ENCODE results near the gene PRDM12.
A peak's percentile ranks its signal among the peaks of the same experiment; 100 is the strongest.
"Not testable (repeated sequence)": the region's sequence is repeated elsewhere in the genome, so short reads cannot be mapped to it uniquely, and the experiment has no call there.

PRDM12 gene

GRCh38 chr9:130665431-130666392 lies 1.3 kb downstream of the PRDM12 start:
- DNase-seq (ENCODE audit: low spot score) = no peak

GRCh38 chr9:130666393-130667119 lies 2.2 kb downstream of the PRDM12 start:
- DNase-seq (ENCODE audit: low spot score) = no peak

- DNase-seq (ENCODE audit: low spot score) = peak; percentile 46
These were observed 2.7 kb downstream of the PRDM12 start for GRCh38 chr9:130667120-130667435.

- DNase-seq (ENCODE audit: low spot score) = no peak
These were observed 3.8 kb downstream of the PRDM12 start for GRCh38 chr9:130668196-130668595.

GRCh38 chr9:130668659-130669058 lies 4.3 kb downstream of the PRDM12 start:
- no peak for DNase-seq (ENCODE audit: low spot score)

GRCh38 chr9:130669965-130670364 lies 5.6 kb downstream of the PRDM12 start:
- no peak for DNase-seq (ENCODE audit: low spot score)

GRCh38 chr9:130670644-130671043 lies 6.2 kb downstream of the PRDM12 start:
- DNase-seq (ENCODE audit: low spot score) = no peak

GRCh38 chr9:130672466-130672865 lies 8.1 kb downstream of the PRDM12 start:
- DNase-seq (ENCODE audit: low spot score) = no peak

GRCh38 chr9:130672933-130673615 lies 8.7 kb downstream of the PRDM12 start:
- no peak for DNase-seq (ENCODE audit: low spot score)

- no peak for DNase-seq (ENCODE audit: low spot score)
These were observed 11.0 kb downstream of the PRDM12 start for GRCh38 chr9:130675396-130675795.

GRCh38 chr9:130677252-130677651 lies 12.9 kb downstream of the PRDM12 start:
- no peak for DNase-seq (ENCODE audit: low spot score)

- DNase-seq (ENCODE audit: low spot score) = peak; percentile 82
These were observed 16.7 kb downstream of the PRDM12 start for GRCh38 chr9:130680836-130681768.

- DNase-seq (ENCODE audit: low spot score) = no peak
These were observed 17.5 kb downstream of the PRDM12 start for GRCh38 chr9:130681769-130682420.

GRCh38 chr9:130682421-130683121 lies 18.2 kb downstream of the PRDM12 start:
- peak; percentile 74 for DNase-seq (ENCODE audit: low spot score)

GRCh38 chr9:130685104-130685503 lies 20.7 kb downstream of the PRDM12 start:
- DNase-seq (ENCODE audit: low spot score) = no peak

GRCh38 chr9:130685945-130686344 lies 21.6 kb downstream of the PRDM12 start:
- not testable (repeated sequence) for DNase-seq (ENCODE audit: low spot score)

GRCh38 chr9:130687615-130688014 lies 23.2 kb downstream of the PRDM12 start:
- DNase-seq (ENCODE audit: low spot score) = no peak

- DNase-seq (ENCODE audit: low spot score) = no peak
These were observed 23.7 kb downstream of the PRDM12 start for GRCh38 chr9:130688072-130688471.

GRCh38 chr9:130689572-130689936 lies 25.2 kb downstream of the PRDM12 start:
- DNase-seq (ENCODE audit: low spot score) = no peak

- peak; percentile 14 for DNase-seq (ENCODE audit: low spot score)
These were observed 25.7 kb downstream of the PRDM12 start for GRCh38 chr9:130689937-130690700.
